Measurements from ENCODE around the gene GREB1L.
A peak's percentile ranks its signal among the peaks of the same experiment; 100 is the strongest.

GREB1L gene

GRCh38 chr18:21484851-21485636 lies 243.0 kb downstream of the GREB1L start:
- no peak for DNase-seq (ENCODE audit: low read depth in 2 of 2)

- no peak for DNase-seq (ENCODE audit: low read depth in 2 of 2)
Measured at GRCh38 chr18:21486905-21487437, 244.9 kb downstream of the GREB1L start.

- peak in 1 of 2 donors; percentile 24 for DNase-seq (ENCODE audit: low read depth in 2 of 2)
Measured at GRCh38 chr18:21489119-21489750, 247.2 kb downstream of the GREB1L start.

DNA sequence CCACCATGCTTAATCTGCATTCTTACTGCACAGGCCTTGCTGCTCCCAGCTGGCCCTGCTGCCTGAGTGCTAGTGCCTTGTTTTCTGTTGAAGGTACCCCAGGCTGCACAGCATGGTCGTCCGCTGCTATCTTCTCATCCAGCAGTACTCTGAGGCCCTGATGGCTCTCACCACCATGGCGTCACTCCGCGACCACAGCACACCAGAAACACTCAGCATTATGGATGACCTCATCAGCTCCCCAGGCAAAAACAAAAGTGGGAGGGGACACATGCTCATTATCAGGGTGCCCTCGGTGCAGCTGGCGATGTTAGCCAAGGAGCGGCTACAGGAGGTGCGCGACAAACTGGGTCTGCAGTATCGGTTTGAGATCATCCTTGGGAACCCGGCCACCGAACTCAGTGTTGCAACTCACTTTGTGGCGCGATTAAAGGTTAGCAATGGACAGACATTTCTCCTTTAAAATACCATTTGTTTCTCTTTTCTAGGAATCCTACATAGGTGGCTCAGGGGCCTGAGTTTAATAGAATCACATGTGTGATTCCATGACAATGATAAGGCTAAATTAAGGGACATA lies 248.0 kb downstream of the GREB1L start:
- no peak for DNase-seq (ENCODE audit: low read depth in 2 of 2)

DNA sequence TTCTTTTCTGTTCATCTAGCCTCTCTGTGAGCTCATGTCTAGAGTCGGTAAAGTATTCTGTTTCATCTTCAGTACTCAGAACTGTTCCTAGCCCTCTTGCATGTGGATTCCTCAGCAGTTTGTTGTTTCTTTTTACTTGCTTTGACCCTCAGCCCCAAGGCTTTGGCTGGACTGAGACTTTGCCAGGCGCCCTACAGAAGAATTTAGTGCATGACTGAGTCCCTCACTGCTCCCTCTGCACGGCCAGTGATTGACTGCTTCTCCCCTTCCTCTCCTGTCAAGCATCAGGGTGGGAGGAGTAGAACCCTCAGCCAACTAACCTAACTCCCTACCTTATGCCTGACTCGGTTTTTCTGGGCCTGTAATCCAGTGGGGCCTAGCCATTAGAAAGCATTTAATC lies 248.7 kb downstream of the GREB1L start:
- DNase-seq (ENCODE audit: low read depth in 2 of 2), result no peak

DNA sequence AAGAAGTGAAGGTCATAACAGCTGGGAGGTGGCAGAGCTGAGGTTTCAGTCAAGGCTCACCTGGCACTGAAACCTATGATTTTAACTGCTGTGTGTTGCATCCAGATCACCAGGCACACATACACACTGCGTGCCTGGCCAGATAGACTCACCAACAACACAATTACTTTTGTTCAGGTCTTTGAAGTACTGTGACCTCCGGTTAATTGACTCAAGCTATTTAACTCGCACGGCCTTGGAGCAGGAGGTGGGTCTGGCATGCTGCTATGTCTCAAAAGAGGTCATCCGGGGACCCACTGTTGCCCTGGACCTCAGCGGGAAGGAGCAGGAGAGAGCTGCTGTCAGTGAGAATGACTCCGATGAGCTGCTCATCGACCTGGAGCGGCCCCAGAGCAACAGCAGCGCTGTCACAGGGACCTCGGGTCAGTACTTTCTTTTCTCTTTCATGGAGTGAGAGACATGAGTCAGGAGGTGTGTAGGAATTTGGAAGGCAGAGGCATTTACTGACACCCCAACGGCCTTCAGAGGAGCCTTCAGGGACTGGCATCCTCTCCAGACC lies 254.3 kb downstream of the GREB1L start:
- no peak for DNase-seq (ENCODE audit: low read depth in 2 of 2)

- no peak for DNase-seq (ENCODE audit: low read depth in 2 of 2)
Measured at GRCh38 chr18:21499997-21500396, 258.0 kb downstream of the GREB1L start.

DNA sequence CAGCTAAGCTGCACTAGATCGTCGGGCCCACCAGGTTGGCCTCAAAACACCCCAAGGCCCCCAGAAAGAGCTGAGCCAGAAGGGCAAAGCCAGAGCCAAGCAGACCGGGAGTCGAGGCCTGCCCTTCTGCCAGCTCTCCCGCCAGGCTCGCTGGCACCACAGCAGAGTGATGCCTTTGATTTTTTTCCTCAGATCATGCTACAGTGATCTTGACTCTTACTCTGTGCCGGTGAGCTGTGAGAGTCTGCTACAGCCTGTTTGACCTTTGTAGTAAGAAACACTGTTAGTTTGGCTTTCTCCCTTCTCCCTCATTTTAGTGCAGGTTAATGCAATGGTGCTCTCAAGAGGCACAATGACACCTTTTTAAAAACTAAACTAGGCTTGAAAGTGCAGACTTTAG lies 260.6 kb downstream of the GREB1L start:
- no peak for DNase-seq (ENCODE audit: low read depth in 2 of 2)

DNA sequence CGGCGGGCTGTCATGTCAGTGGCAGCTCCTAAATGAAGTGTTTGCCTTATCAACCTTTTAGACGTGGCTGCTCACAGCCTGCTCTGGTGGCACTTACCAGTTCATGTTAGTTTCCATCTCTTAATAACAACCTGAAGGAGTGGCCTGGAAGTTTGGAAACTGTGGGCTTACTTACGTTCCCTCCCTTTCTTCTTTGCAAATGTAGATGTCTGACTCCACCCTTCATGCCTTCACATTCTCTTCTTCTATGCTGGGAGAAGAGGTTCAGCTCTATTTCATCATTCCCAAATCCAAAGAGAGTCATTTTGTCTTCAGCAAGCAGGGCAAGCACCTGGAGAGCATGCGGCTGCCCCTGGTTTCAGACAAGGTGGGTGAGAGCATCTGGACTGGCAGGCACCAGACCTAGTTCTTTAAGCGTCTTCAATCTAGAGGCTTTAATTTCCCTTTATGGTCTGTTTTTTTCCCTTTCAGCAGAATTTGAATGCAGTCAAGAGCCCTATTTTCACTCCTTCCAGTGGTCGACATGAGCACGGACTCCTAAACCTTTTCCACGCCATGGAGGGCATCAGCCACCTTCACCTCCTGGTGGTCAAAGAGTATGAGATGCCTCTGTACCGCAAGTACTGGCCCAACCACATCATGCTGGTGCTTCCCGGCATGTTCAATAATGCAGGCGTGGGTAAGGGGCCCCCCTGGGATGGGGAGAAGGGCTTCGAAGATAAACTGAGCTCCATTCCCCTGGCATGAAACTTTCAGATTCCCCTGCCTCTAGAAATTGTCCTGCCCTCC lies 266.1 kb downstream of the GREB1L start:
- no peak for DNase-seq (ENCODE audit: low read depth in 2 of 2)

GRCh38 chr18:21509062-21509461 lies 267.0 kb downstream of the GREB1L start:
- DNase-seq (ENCODE audit: low read depth in 2 of 2), result no peak

DNA sequence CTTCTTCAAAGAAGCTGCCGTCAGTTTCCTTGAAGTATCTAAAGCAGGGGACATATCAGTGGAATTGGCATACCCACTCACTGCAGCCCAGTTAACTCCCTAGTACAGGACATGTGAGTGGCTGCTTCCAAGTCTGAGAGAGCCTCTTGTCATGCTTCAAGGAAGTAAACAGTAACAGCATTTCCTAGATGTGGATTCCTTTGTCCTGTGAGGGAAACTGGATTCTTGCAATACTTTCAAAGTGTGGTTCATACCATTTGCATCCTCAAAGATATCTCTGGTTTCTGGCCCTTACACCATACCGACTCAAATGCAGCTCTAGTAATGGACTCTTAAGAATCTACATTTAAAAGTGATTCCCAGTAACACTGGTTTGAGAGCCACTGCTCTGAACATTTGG lies 271.3 kb downstream of the GREB1L start:
- DNase-seq (ENCODE audit: low read depth in 2 of 2), result no peak

DNA sequence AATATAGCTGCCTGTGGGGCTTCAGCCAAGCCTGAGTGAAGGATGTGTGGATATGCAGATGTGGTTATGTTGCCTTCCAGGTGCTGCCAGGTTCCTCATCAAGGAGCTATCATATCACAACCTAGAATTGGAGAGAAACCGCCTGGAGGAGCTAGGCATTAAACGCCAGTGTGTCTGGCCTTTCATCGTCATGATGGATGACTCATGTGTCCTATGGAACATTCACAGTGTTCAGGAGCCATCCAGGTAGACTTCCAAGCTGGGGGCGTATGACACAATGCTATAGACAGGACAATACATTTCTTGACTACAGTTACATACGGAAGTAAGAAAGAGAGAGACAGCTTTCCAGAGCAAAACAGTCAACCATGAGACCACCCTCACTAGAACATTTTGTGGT lies 271.7 kb downstream of the GREB1L start:
- DNase-seq (ENCODE audit: low read depth in 2 of 2), result no peak

DNA sequence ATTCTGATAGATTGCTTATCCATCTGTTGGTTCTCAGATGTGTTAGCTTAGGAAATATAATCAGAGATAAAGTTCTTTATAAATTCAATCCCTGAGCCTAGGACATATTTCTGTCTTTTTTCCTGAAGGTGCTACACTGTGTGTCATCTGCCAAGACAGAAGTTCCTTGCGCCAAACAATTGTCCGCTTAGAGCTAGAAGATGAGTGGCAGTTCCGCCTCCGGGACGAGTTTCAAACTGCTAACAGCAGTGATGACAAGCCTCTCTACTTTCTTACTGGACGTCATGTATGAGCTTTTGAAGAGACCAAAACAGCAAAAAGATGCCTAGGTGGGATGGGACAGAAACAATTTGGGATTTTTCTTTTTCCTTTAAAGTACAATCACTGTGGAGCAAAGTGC lies 280.5 kb downstream of the GREB1L start:
- DNase-seq (ENCODE audit: low read depth in 2 of 2), result no peak

DNA sequence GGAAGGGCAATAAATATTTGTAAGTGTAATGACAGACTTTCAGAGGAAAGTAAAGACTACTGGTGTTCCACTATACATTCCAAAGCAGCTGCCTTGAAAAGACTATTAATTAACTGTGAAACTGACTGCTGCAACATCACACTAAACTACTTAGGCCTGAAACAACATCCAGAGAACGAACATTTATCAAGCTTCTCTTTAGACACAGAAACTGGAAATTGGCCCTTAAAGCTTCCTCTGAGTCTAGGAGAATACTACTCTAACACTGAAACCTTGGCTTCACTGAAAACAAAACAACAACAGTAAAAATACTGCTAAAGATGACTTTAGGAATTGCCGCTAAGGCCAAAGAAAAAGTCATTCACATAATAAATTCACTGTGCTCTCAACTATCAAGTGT lies 283.9 kb downstream of the GREB1L start:
- no peak for DNase-seq (ENCODE audit: low read depth in 2 of 2)

GRCh38 chr18:21526463-21526862 lies 284.4 kb downstream of the GREB1L start:
- no peak for DNase-seq (ENCODE audit: low read depth in 2 of 2)

DNA sequence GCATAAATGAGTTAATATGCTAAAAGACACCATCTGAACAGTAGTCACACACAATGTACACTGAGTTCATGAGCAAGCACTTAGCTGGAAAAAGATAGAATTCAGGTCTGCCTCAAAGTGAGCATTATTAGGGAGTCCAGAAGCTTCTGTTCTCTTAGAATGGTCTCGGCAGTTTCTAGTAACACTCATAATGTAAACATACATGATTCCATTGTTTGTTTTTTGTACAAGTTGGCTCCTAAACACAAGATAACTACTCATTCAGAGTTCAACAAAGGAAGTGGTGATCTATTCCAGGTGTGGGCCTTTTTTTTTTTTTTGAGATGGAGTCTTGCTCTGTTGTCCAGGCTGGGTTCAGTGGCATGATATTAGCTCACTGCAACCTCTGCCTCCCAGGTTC lies 292.3 kb downstream of the GREB1L start:
- DNase-seq (ENCODE audit: low read depth in 2 of 2), result no peak

GRCh38 chr18:21538230-21538629 lies 296.2 kb downstream of the GREB1L start:
- no peak for DNase-seq (ENCODE audit: low read depth in 2 of 2)

- DNase-seq (ENCODE audit: low read depth in 2 of 2), result no peak
Measured at GRCh38 chr18:21546423-21546822, 304.4 kb downstream of the GREB1L start.

DNA sequence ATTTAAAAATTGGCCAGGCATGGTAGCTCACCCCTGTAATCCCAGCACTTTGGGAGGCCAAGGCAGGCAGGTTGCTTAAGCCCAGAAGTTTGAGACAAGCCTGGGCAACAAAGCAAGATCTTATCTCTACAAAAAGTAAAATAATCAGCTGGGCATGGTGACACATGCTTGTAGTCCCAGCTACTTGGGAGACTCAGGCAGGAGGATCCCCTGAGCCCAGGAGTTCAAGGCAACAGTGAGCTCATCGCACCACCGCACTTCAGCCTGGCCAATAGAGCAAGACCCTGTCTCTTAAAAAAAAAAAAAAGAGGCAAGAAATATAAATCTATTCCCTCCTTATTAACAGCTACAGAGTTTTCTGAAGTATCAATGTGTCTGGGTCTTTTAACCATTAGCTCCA lies 306.6 kb downstream of the GREB1L start:
- no peak for DNase-seq (ENCODE audit: low read depth in 2 of 2)

DNA sequence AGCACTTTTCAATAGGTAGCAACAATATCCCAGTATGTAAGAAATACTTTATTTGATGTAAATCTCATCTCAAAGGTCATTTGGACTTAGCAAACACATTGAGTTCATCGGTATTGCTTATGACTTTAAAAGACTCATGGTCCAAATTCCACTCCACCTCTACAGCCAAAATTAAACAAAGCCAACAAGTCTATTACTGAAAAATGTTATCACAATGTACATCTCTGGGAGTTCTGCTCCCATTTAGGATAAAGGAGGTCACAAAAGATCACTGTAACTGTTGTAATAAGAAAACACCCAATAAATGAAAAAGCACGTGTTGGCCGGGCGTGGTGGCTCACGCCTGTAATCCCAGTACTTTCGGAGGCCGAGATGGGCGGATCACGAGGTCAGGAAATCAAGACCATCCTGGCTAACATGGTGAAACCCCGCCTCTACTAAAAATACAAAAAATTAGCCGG lies 308.5 kb downstream of the GREB1L start:
- DNase-seq (ENCODE audit: low read depth in 2 of 2), result no peak

DNA sequence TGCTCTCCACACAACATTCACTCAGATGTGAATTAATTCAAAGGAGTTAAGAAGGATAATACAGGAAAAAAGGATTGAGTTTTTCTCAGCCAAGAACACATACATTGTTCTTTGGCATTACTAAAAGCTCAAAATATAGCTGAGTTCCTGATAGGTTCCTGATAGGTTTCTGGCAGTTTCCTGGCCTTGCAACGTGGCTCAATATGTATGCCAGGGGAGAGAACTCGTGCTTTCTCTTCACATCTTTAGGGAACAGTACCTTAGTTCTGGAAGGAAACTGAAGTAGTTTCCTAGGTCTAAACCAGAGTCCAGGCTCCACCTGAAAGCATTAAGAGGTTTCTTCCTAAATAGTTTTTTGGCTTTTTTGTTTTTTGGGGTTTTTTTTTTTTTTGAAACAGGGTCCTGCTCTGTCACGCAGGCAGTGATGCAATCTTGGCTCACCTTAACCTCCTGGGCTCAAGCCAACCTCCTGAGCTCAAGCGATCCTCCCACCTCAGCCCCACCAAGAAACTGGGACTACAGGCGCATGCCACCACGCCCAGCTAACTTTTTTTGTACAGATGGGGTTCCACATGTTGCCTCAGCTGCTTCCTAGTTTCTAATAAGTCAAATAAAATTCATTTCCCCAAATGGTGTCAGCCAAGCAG lies 315.7 kb downstream of the GREB1L start:
- DNase-seq (ENCODE audit: low read depth in 2 of 2), result no peak
